Loucy (cell line): ENCODE measurements around the gene CST4.

Source experiments
- CTCF ChIP-seq: fragments of 200-600 bp; sonication (generic); conservative IDR thresholded peaks from 2 replicates; pipeline ENCODE4 v1.5.1; 2014; ENCODE audit warnings: mild to moderate bottlenecking, antibody characterized with exemption, low read length
- EZH2phosphoT487 ChIP-seq: fragments of 200-600 bp; IDR thresholded peaks from 2 replicates; pipeline ENCODE4 v1.6.1; 2018; ENCODE audit warnings: antibody characterized with exemption, mild to moderate bottlenecking, moderate library complexity, borderline replicate concordance

- TF ChIP-seq CTCF (no peak), EZH2phosphoT487 (no peak)
Measured at GRCh38 chr20:23721962-23722361, 33.1 kb upstream of the CST4 start.
